A204.1 (cell line): Measurements from ENCODE around the gene SAE1.

ENCODE experiments used
- FAIRE-seq: peaks from 2 replicates; lab custom pipeline; 2012; peaks lifted over from hg19 to GRCh38; lab: Jason Lieb, UNC

The SAE1 gene

GRCh38 chr19:47221080-47221841 lies 90.6 kb downstream of the SAE1 start:
- FAIRE-seq: no peak

DNA sequence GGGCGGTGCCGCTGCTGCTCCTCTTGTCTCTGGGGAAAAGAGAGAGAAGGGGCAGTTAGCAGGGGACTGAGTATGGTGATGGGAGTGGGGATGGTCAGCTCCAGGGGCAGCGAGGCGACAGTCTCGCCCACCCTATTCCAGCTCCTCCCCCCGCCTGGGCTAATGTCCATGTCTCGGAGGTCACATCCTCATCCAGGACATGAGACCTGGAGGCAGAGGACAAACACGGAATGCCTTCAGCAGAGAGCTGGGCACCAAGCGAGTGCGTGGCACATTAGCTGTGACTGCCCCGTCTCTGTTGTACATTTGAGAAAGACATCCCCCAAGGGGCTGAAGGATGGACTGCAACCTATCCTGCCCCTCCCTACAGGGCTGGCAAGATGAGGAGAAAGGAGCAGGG lies 91.3 kb downstream of the SAE1 start:
- FAIRE-seq: no peak

DNA sequence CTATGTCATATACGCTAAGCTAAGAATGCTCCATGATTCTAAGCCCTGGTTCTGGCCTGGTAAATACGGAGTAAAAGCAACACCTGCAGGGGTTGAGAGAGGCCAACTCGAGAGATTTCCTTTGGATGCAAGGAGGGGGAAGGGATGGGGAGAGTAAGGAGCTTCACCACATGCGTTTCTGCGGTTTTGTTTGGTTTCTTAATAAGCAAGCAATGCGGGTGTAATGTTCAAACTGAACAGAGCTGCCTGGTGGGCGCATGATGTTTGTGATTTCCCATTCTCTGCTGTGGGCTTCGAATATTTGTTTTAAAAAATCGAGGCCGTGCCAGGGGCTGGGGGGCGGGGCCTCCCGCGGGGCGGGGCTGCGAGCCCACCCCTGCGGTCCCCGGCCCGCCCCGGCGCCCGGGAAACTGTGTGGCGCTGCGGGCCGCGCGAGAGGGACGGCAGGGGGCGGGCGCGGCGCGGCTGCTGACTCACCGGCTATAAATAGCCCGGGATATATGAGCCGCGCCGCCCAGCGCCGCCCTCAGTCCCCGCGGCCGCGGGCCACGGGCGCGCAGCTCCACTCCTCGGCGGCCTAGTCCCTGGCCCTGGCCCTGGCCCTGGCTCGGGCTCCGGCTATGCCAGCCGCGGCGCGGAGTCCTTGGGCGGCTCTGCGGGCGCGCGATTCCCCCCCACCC lies 95.3 kb downstream of the SAE1 start:
- FAIRE-seq: no peak

GRCh38 chr19:47226426-47227351 lies 96.1 kb downstream of the SAE1 start:
- FAIRE-seq: no peak

GRCh38 chr19:47227352-47228167 lies 96.9 kb downstream of the SAE1 start:
- FAIRE-seq: no peak

- FAIRE-seq: no peak
These were observed 97.7 kb downstream of the SAE1 start for GRCh38 chr19:47228168-47228936.

DNA sequence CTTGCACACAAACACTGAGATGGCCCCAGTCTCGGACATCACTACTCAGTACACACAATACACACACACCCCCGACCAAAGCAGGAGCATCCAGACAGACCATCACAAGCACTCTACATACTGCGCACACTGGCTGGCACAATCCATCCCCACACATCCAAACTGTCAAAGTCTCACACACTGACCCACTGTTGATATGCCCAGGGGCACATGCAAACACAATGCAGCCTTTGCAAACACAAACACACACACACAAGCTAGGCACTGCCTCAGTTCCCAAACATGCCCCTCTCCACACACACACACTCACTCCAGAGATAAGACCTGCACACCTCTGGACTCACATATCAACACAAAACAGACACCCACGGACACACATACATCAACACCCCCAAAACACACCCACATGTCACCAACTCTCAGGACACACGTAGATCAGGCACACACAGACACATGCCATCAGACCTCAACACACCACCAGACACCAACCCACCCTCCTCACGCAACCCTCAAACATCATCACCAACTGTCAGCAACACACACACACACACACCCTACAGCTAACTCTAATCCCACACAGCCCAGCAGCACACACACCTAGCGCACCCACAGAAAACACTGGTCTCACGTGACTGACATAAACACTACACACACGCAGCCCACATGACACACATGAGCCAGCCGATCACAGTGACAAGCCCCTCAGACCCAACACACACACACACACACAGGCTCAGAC lies 98.5 kb downstream of the SAE1 start:
- FAIRE-seq: no peak

GRCh38 chr19:47229676-47230053 lies 99.0 kb downstream of the SAE1 start:
- no peak for FAIRE-seq

DNA sequence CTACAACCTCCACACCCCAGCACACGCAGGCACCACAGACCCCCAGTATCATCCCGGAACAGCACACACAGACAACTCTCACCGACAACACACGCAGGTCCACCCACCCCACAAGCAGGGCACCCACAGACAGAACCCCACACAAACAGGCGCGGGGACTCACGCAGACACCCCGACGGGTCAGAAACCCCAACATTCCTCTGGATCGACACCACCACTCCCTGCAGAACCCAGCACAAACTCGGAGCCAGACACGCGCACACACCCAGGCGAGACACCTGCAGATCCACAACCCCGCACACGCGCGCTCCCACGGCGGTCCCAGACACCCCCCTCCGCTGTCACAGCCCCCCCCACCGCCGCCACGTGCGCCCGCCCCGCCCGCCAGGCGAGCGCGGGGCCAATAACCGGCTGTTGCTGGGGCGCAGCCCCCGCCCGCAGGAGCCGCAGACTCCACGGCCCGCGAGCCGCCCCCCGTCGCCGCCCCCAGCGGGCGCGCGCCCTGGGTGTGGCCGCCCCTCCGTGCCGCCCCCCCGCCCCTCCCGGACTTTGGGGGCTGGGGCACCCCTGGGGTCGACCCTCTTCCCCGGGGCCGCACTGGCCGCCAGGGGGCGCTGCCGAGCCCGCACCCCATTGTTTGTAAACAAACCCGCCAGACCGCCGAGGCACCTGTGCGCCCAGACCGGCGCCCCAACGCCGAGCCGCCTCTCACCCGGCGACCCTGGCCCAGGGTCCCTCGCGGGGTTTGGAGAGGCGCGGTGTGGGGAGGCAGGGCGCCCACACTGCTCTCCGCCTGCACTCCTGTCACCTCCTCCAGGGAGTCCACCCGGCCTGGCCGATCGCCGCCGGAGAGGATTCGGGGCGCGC lies 99.7 kb downstream of the SAE1 start:
- FAIRE-seq: no peak

DNA sequence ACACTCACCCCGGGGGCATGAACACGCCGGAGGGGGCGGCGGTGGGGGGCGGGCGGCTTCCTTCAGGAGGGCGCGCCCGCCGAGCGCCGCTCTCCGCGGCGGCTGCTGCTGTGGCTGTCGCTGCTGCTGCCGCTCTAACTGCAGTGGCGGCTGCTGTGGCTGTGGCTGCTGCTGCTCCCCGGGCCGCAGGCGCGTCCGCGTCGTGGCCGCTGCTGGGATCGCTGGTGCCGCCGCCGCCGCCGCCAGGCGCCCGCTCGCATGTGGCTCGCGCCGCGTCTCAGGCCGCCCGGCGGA lies 100.2 kb downstream of the SAE1 start, which contains the start of gene BBC3:
TSS of gene BBC3 (minus strand) at position 279 of the 294 bp plus-strand sequence. CDS start 2,768 bp downstream, outside the sequence.
- FAIRE-seq: no peak

DNA sequence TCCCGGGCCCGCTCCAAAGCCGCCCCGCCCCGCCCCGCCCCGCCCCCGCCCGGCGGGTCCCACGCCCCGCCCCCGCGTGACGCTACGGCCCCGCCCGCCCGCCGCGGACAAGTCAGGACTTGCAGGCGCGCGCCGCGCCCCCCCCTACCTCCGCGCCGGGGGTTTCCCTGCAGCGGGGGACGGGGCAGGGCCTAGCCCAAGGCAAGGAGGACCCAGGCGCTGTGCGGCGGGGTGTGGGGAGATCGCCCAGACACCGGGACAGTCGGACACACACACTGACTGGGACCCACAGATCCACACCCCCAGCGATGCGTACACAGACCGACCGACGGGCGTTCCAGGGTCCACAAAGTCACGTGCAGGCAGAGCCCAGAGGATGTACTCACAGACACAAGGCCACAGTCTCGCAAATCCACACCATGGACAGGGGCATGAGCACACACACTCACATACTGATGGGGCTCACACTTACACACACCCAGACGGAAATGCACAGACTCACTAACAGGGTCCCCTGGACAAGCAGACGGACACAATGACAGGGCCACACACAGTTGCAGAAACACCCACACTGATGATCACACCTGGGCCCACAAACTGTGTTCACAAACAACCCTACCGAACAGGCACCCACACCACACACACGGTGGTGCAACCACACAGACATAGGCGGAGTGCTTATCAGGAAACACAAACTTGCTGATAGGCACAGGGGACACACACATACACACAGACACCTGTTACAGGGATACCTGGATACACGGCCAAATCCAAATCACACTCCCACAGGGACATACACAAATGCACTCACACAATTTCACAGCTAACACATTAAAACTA lies 100.8 kb downstream of the SAE1 start:
- no peak for FAIRE-seq

GRCh38 chr19:47232422-47233211 lies 102.0 kb downstream of the SAE1 start:
- FAIRE-seq: no peak

- no peak for FAIRE-seq
These were observed 105.5 kb downstream of the SAE1 start for GRCh38 chr19:47236072-47236675.

GRCh38 chr19:47239152-47239551 lies 108.5 kb downstream of the SAE1 start:
- no peak for FAIRE-seq

DNA sequence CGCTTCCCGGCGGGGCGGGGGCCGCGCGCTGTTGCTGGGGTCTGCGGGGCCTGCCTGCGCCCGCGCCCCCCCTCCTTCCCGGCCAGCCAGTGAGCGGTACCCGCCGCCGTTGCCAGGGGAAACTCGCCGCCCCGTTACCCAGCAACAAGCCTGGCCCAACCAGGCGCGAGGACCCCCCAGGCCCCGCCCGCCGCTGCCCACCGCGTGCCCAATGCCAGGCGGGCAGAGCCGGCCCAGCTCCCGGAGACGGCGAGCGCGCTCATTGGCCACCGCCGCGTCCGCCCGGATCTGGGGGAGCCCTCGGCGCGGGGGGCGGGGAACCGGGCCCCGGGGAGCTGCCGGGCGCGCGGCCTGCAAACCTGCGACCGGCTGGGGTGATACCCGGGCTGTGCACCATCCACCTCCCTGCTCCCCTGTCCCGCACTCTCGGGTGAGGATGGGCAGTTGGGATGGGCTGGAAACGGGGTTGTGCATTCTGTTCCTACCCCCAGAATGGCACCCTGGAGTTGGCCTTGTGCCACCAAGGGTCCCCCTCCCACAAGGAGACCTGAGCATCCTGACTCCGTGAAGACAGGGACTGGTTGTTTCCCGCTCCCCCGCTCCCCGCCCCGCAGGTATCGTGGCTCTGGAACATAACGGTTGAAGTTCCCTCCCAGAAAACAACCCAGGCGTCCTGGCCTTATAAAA lies 109.1 kb downstream of the SAE1 start:
- FAIRE-seq: no peak

DNA sequence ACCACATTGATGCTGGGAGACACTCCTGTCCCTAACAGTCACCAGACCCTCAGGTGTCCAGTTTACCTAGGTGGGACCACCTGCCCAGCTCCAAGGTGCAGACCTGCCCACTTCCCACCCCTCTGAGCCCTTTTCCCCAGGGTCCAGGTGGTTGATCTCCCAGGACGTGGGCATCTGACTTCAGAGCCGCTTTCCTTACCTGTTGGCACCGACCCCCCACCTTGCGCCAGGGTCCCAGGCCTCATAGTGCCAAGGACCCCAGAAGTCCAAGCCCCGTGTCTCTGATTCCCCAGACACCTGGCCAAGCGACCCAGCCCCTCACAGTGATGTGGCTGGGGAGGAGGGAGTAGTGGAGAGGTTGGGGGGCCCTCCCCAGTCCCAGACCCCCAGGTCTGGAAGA lies 109.9 kb downstream of the SAE1 start:
- FAIRE-seq: no peak
